HG03442 (cell line): ENCODE data around the gene CARMIL1.

ENCODE experiments used
- ATAC-seq: cut with Tn5 transposase; IDR thresholded peaks from one replicate; pipeline ENCODE4 v1.9.1; 2021; ENCODE audit warnings: mild to moderate bottlenecking, moderate library complexity; ENCODE audit not compliant: unreplicated experiment

The CARMIL1 gene

GRCh38 chr6:25601800-25602673 is 322.9 kb downstream of the CARMIL1 start:
- ATAC-seq = no peak

GRCh38 chr6:25602674-25602982 is 323.5 kb downstream of the CARMIL1 start:
- no peak for ATAC-seq

- ATAC-seq = no peak
Measured at GRCh38 chr6:25603251-25603650, 324.1 kb downstream of the CARMIL1 start.

GRCh38 chr6:25606151-25606550 is 327.0 kb downstream of the CARMIL1 start:
- no peak for ATAC-seq

GRCh38 chr6:25608558-25609174 is 329.5 kb downstream of the CARMIL1 start:
- no peak for ATAC-seq

GRCh38 chr6:25612666-25613065 is 333.5 kb downstream of the CARMIL1 start:
- ATAC-seq = no peak

- ATAC-seq = no peak
Measured at GRCh38 chr6:25613415-25613814, 334.2 kb downstream of the CARMIL1 start.

GRCh38 chr6:25614052-25614451 is 334.9 kb downstream of the CARMIL1 start:
- no peak for ATAC-seq

GRCh38 chr6:25615471-25615870 is 336.3 kb downstream of the CARMIL1 start:
- ATAC-seq = no peak

GRCh38 chr6:25617997-25618396 is 338.8 kb downstream of the CARMIL1 start:
- ATAC-seq = no peak

- no peak for ATAC-seq
Measured at GRCh38 chr6:25619217-25619616, 340.0 kb downstream of the CARMIL1 start.

GRCh38 chr6:25620391-25620790 is 341.2 kb downstream of the CARMIL1 start:
- ATAC-seq = no peak

- no peak for ATAC-seq
Measured at GRCh38 chr6:25623065-25623464, 343.9 kb downstream of the CARMIL1 start.

- no peak for ATAC-seq
Measured at GRCh38 chr6:25623879-25624278, 344.7 kb downstream of the CARMIL1 start.

- ATAC-seq = no peak
Measured at GRCh38 chr6:25627001-25627400, 347.8 kb downstream of the CARMIL1 start.

GRCh38 chr6:25628471-25629197 is 349.5 kb downstream of the CARMIL1 start:
- no peak for ATAC-seq

- no peak for ATAC-seq
Measured at GRCh38 chr6:25629198-25629576, 350.0 kb downstream of the CARMIL1 start.

- ATAC-seq = no peak
Measured at GRCh38 chr6:25630508-25631278, 351.5 kb downstream of the CARMIL1 start.

- ATAC-seq = no peak
Measured at GRCh38 chr6:25635886-25636317, 356.7 kb downstream of the CARMIL1 start.

- no peak for ATAC-seq
Measured at GRCh38 chr6:25637211-25637610, 358.0 kb downstream of the CARMIL1 start.

GRCh38 chr6:25637960-25638434 is 358.8 kb downstream of the CARMIL1 start:
- no peak for ATAC-seq
